Panc1 (cell line): Measurements from ENCODE around the gene C1RL. TPM values are rescaled to one million over a fixed set of nuclear protein-coding genes. Genes with fewer than 3 reads are reported as not detected.

Experiments
- ATAC-seq: fragments of 200-7000 bp; cut with Tn5 transposase; 2 replicates; pipeline ENCODE4 v1.9.1; 2020; ENCODE audit warnings: mild to moderate bottlenecking, moderate library complexity
- BruUV-seq: library from RNA; stranded (reverse); fragments of 400-500 nt; replicated peaks from 2 replicates; lab custom pipeline; 2021; lab: Mats Ljungman, UMichigan
- CTCF ChIA-PET: fragments of 300-600 bp; sonication (Branson Sonifier 250); formaldehyde crosslinking; loops from one replicate; lab custom pipeline; 2022; ENCODE audit warnings: antibody characterized with exemption; lab: Charles Lee
- POLR2A ChIA-PET: fragments of 300-600 bp; sonication (Branson Sonifier 250); formaldehyde crosslinking; loops from one replicate; lab custom pipeline; 2022; ENCODE audit warnings: antibody characterized with exemption; lab: Charles Lee
- DNase-seq: peaks from one replicate; pipeline ENCODE4 v3.0.0-alpha.2; 2010; ENCODE audit warnings: low read depth, low spot score
- H3K27ac ChIP-seq: 2 replicates; pipeline ENCODE4 v1.5.1; 2011; ENCODE audit warnings: mild to moderate bottlenecking, low read length, inconsistent platforms
- H3K27me3 ChIP-seq: fragments of 200-500 bp; sonication (Bioruptor generic); 2 replicates; pipeline ENCODE4 v1.6.0; 2014; ENCODE audit warnings: low read length, inconsistent platforms; ENCODE audit not compliant: control insufficient read depth, insufficient read depth
- H3K36me3 ChIP-seq: fragments of 200-500 bp; sonication (Bioruptor generic); 2 replicates; pipeline ENCODE4 v1.5.1; 2014; ENCODE audit warnings: inconsistent platforms, mild to moderate bottlenecking, low read length, moderate library complexity; ENCODE audit not compliant: control insufficient read depth, insufficient read depth
- H3K4me1 ChIP-seq: 2 replicates; pipeline ENCODE4 v1.5.1; 2011; ENCODE audit warnings: inconsistent platforms, mild to moderate bottlenecking, low read length, moderate library complexity; ENCODE audit not compliant: control insufficient read depth, insufficient read depth
- H3K4me3 ChIP-seq, 2 experiments: 2 replicates each; pipeline ENCODE4 v1.5.1; 2011 to 2012; ENCODE audit warnings: low read depth in 2 of 2, low read length in 2 of 2, mild to moderate bottlenecking in 2 of 2, inconsistent platforms in 1 of 2, moderate library complexity in 1 of 2
- H3K9me3 ChIP-seq: fragments of 200-500 bp; sonication (Bioruptor generic); 2 replicates; pipeline ENCODE4 v1.5.1; 2014; ENCODE audit warnings: low read depth, mild to moderate bottlenecking, inconsistent platforms, low read length, moderate library complexity; ENCODE audit not compliant: control insufficient read depth, insufficient read depth
- POLR2AphosphoS5 ChIP-seq: IDR thresholded peaks from 2 replicates; pipeline ENCODE4 v1.6.1; 2012; ENCODE audit warnings: mild to moderate bottlenecking, low read depth, low read length, moderate library complexity
- SIN3A ChIP-seq: IDR thresholded peaks from 2 replicates; pipeline ENCODE4 v1.6.1; 2012; ENCODE audit warnings: low read depth, mild to moderate bottlenecking, low read length, moderate library complexity, borderline replicate concordance; ENCODE audit not compliant: insufficient read depth
- TCF7L2 ChIP-seq: IDR thresholded peaks from 2 replicates; pipeline ENCODE4 v1.6.1; 2011; ENCODE audit warnings: mild to moderate bottlenecking, low read depth, low read length, inconsistent platforms
- in situ Hi-C: cut with HindIII; loops from 2 replicates; pipeline ENCODE4 v1.10.0; 2016; ENCODE audit warnings: low sequenced_read_pairs, low pct_unique_long_range_greater_than_20kb
- intact Hi-C: fragments of 100-400 bp; cut with micrococcal nuclease; formaldehyde crosslinking; loops from one replicate; pipeline ENCODE4 v1.10.0; 2022; ENCODE audit not compliant: unreplicated experiment
- total RNA-seq: library from RNA; stranded (reverse); gene quantifications from one replicate; pipeline ENCODE4 v1.2.1, GENCODE V29; 2021; ENCODE audit not compliant: unreplicated experiment
- TF ChIP-seq, protein P1 (sequence below), 2 experiments: IDR thresholded peaks; 2 replicates each; pipeline ENCODE4 v1.6.1; 2011 to 2012; ENCODE audit warnings: low read depth in 2 of 2, control low read depth in 1 of 2, low read length in 1 of 2, mild to moderate bottlenecking in 1 of 2, moderate library complexity in 1 of 2; ENCODE audit not compliant: insufficient read depth in 1 of 2
- TF ChIP-seq, protein P2 (sequence below): fragments of 450-650 bp; IDR thresholded peaks from 2 replicates; pipeline ENCODE4 v1.5.1; 2017; ENCODE audit warnings: mild to moderate bottlenecking

Gene C1RL
- total RNA-seq, 1 experiment from 2014 or later: 10.7 TPM

DNA sequence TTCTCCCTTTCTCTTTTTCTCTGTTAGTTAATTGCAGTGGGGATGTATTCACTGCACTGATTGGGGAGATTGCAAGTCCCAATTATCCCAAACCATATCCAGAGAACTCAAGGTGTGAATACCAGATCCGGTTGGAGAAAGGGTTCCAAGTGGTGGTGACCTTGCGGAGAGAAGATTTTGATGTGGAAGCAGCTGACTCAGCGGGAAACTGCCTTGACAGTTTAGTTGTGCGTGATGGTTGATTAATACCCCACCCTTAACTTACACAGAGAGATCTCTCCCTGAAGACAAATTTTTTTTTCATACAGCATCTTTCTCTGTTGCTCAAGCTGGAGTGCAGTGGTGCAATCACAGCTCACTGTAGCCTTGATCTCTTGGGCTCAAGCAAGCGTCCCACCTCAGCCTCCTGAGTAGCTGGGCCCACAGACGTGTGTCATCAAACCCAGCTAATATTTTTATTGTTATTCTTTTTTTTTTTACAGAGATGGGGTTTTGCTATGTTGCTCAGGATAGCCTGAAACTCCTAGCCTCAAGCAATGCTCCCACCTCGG is 43.9 kb downstream of the C1RL start:
- DNase-seq (no peak), ATAC-seq (no peak)
- H3K9me3 ChIP-seq: no peaks in the 10 kb centered on the region
- no peak overlapping the region for H3K4me3 ChIP-seq
- no peaks in the 10 kb centered on the region for H3K36me3 ChIP-seq
- intact Hi-C loops (no loop called here), in situ Hi-C loops (no loop called here)
- BruUV-seq: no TSS peak
- ChIA-PET POLR2A (no interaction called here), CTCF (no interaction called here)
- H3K4me1 ChIP-seq: no peaks in the 10 kb centered on the region
- TF ChIP-seq SIN3A (no peak), POLR2AphosphoS5 (no peak), TCF7L2 (no peak)
- TF ChIP-seq, protein P1, sequence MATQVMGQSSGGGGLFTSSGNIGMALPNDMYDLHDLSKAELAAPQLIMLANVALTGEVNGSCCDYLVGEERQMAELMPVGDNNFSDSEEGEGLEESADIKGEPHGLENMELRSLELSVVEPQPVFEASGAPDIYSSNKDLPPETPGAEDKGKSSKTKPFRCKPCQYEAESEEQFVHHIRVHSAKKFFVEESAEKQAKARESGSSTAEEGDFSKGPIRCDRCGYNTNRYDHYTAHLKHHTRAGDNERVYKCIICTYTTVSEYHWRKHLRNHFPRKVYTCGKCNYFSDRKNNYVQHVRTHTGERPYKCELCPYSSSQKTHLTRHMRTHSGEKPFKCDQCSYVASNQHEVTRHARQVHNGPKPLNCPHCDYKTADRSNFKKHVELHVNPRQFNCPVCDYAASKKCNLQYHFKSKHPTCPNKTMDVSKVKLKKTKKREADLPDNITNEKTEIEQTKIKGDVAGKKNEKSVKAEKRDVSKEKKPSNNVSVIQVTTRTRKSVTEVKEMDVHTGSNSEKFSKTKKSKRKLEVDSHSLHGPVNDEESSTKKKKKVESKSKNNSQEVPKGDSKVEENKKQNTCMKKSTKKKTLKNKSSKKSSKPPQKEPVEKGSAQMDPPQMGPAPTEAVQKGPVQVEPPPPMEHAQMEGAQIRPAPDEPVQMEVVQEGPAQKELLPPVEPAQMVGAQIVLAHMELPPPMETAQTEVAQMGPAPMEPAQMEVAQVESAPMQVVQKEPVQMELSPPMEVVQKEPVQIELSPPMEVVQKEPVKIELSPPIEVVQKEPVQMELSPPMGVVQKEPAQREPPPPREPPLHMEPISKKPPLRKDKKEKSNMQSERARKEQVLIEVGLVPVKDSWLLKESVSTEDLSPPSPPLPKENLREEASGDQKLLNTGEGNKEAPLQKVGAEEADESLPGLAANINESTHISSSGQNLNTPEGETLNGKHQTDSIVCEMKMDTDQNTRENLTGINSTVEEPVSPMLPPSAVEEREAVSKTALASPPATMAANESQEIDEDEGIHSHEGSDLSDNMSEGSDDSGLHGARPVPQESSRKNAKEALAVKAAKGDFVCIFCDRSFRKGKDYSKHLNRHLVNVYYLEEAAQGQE (IDR thresholded peaks at IDR 0.05; ENCODE audit: insufficient read depth in 1 of 2, low read depth in 2 of 2, low read length in 1 of 2): no peak
- TF ChIP-seq, protein P2, sequence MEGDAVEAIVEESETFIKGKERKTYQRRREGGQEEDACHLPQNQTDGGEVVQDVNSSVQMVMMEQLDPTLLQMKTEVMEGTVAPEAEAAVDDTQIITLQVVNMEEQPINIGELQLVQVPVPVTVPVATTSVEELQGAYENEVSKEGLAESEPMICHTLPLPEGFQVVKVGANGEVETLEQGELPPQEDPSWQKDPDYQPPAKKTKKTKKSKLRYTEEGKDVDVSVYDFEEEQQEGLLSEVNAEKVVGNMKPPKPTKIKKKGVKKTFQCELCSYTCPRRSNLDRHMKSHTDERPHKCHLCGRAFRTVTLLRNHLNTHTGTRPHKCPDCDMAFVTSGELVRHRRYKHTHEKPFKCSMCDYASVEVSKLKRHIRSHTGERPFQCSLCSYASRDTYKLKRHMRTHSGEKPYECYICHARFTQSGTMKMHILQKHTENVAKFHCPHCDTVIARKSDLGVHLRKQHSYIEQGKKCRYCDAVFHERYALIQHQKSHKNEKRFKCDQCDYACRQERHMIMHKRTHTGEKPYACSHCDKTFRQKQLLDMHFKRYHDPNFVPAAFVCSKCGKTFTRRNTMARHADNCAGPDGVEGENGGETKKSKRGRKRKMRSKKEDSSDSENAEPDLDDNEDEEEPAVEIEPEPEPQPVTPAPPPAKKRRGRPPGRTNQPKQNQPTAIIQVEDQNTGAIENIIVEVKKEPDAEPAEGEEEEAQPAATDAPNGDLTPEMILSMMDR: no peak
- H3K27ac ChIP-seq: no peak overlapping the region
- no peaks in the 10 kb centered on the region for H3K27me3 ChIP-seq

DNA sequence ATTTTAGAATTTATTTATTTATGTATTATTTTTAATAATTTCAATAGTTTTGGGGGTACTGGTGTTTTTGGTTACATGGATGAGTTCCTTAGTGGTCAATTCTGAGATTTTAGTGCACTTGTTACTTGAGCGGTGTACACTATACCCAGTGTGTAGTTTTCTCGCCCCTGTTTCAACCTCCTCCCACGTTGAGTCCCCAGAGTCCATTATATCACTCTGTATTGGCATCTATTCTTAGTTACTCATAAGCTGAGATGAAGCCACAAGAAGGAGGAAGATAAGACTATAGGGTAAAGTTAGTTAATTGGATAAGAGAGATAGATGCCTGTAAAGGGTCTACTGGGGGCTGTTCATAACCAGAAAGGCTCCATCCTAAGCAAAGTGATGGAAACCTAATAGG is 44.5 kb downstream of the C1RL start:
- ChIA-PET POLR2A (no interaction called here), CTCF (no interaction called here)
- Histone ChIP-seq H3K4me1 (no peaks in the 10 kb centered on the region), H3K9me3 (no peaks in the 10 kb centered on the region), H3K36me3 (no peaks in the 10 kb centered on the region), H3K27ac (no peak overlapping the region), H3K4me3 (no peak overlapping the region), H3K27me3 (no peaks in the 10 kb centered on the region)
- no peak for DNase-seq
- ATAC-seq: no peak
- TF ChIP-seq, protein P2: no peak
- TF ChIP-seq SIN3A (no peak), POLR2AphosphoS5 (no peak), TCF7L2 (no peak)
- TF ChIP-seq, protein P1 (IDR thresholded peaks at IDR 0.05; ENCODE audit: insufficient read depth in 1 of 2, low read depth in 2 of 2, low read length in 1 of 2): no peak
- BruUV-seq: no TSS peak
- intact Hi-C loops (no loop called here), in situ Hi-C loops (no loop called here)
